GM21360 (cell line): ENCODE measurements around the gene REPS1.
A peak's percentile ranks its signal among the peaks of the same experiment; 100 is the strongest.
"Not testable (repeated sequence)": the region's sequence is repeated elsewhere in the genome, so short reads cannot be mapped to it uniquely, and the experiment has no call there.

Source experiments
- ATAC-seq: cut with Tn5 transposase; IDR thresholded peaks from one replicate; pipeline ENCODE4 v1.9.1; 2021; ENCODE audit warnings: mild to moderate bottlenecking, moderate library complexity; ENCODE audit not compliant: unreplicated experiment

REPS1 gene

GRCh38 chr6:138987643-138988468, at the start of gene REPS1:
Gene REPS1 (minus strand): TSS chr6:138988253. CDS start chr6:138987682, 571 bp downstream.
- ATAC-seq: peak; percentile 93

DNA sequence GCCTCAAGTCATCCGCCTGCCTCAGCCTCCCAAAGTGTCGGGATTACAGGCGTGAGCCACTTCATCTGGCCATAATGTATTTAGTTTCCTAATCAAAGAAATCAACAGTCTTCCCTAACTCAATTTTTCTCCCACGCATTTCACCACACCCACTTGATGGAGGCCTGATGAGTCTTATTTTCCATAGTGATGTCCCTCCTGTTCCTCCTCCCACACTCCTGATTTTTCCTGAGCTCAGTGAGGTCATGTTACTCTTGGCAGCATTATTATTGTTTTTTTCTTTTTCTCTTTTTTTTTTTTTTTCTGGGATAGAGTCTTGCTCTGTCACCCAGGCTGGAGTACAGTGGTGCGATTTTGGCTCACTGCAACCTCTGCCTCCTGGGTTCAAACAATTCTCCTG, 49.4 kb upstream of the REPS1 start:
- ATAC-seq: no peak

DNA sequence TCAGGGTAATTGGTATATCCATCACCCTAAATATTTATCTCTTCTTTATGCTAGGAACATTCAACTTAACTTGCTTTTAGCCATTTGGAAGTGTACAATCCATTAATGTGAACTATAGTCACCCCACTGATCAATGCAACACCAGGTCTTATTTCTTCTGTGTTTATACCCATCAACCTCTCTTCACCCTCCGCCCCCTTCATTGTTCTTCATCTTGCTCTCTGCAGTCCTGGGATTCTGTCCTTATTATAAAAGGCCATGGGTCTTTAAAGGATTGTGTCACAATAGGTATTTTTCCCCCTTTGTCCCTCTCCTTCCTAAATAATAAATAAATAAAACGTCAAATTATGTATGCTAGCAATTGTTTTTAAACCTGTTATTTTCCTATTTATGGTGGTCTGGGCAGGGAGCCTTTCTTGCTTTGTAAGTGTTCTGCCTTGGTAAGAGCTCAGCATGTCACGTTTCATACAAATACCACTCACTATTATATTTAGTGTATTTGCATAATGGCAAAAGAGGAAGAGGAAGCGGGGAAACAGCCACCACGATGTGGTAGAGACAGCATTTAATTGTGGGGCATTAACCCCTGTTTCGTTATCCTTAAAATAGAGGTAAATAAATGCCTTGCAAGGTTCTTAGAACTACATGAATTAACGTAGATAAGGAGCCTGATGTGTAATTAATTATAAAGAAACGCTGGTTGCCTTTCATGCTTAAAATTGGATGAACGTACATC, 42.3 kb upstream of the REPS1 start:
- peak; percentile 38 for ATAC-seq

GRCh38 chr6:139029470-139030227, 41.6 kb upstream of the REPS1 start:
- ATAC-seq: peak; percentile 27

GRCh38 chr6:139028658-139029469, 40.8 kb upstream of the REPS1 start, which contains the start of gene ABRACL:
Gene ABRACL (plus strand): TSS chr6:139028745. CDS start chr6:139034161, 5,416 bp downstream.
- ATAC-seq: peak; percentile 54

DNA sequence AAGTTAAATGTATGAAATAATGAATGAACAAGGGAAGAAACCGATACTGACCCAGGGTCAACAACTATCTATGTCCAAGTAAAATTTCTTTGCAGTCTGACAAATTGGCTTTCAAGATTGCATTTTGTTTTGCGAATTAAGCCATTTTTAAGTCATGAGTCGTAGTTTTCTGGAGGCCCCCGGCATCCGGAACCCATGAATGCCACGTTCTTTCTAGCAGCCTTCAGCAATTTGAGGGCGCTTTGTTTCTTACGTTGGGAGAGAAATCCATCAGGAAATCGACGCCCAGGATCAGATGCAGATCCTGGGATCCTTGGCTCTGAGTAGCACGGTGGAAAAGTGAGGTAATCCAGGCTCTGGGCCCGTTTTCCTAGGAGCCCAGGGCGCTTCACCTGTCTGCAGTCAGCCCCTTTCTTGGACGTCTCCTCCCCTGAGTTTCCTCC, 40.2 kb upstream of the REPS1 start:
- no peak for ATAC-seq

DNA sequence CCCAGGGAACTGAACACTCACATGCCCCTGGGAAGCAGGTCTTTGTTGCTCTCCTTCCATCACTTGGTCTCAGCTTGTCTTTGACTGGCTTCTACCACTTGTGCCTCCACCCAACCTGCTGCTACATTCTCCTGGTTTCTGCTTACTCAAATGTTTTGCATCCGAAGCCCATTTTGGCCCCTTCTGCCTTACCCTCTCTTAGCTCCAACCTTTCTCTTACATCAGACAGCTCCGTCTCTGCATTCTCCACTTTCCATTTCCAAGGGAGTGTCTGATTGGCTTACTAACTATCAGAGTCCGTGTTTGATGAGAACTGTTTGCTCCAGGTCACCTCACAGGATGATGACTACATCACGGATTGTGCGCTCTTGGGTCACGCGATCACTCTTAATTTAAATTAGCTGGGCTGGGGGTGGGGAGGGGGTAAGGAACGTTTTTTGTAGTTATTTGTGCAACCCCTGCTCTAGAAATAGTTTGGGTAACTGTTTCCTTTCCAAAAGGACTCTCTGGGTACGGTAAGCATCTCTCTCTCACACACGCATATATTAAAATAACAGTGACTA, 39.6 kb upstream of the REPS1 start:
- ATAC-seq: peak; percentile 30

GRCh38 chr6:139025416-139025815, 37.4 kb upstream of the REPS1 start:
- not testable (repeated sequence) for ATAC-seq

GRCh38 chr6:139020689-139021088, 32.6 kb upstream of the REPS1 start:
- no peak for ATAC-seq

- ATAC-seq: no peak
Measured at GRCh38 chr6:139019722-139020121, 31.7 kb upstream of the REPS1 start.

DNA sequence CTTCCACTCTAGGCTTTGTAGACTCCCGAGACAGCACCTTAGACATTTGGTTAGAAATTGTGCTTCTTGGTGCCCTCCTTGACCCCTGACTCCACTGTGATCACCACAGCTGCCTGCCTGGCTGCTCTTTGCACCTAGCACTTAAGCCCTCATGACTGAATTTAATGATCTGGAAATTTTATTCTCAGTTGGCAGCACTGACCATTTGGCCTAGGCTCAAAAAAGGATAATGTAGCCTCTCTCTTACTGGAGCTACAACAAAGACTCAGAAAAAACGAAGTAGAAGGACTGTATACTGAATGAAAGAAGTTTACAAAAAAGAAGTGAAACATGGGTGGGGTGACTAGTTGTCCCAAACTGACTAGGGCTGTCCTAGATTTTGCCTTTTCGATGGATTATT, 29.2 kb upstream of the REPS1 start:
- no peak for ATAC-seq

- ATAC-seq: peak; percentile 89
Measured at GRCh38 chr6:139016337-139017213, 28.5 kb upstream of the REPS1 start.

DNA sequence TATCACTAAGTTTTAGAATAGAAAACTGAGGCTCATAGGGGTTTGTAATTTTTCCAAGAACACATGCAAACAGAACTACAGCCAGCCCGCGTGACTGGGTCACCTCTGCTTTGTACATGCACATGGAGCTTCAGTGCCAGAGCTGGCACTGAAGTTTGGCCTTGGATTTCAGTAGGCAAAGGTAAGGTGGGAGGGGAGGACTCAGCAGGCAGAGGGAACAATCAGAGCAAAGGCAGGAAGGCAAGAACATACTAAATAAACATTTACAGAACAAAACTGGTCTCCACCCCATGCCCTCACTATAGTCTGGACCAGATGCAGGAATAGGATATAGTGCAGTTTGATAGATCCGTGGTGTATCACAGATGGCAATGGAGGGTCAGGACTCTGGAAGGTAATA, 26.9 kb upstream of the REPS1 start:
- ATAC-seq: no peak

- ATAC-seq: no peak
Measured at GRCh38 chr6:139013185-139013800, 25.2 kb upstream of the REPS1 start.

GRCh38 chr6:139011980-139012379, 23.9 kb upstream of the REPS1 start:
- ATAC-seq: no peak

- no peak for ATAC-seq
Measured at GRCh38 chr6:139010674-139011073, 22.6 kb upstream of the REPS1 start.

- ATAC-seq: no peak
Measured at GRCh38 chr6:139008117-139008516, 20.1 kb upstream of the REPS1 start.

GRCh38 chr6:139007428-139007827, 19.4 kb upstream of the REPS1 start:
- no peak for ATAC-seq

DNA sequence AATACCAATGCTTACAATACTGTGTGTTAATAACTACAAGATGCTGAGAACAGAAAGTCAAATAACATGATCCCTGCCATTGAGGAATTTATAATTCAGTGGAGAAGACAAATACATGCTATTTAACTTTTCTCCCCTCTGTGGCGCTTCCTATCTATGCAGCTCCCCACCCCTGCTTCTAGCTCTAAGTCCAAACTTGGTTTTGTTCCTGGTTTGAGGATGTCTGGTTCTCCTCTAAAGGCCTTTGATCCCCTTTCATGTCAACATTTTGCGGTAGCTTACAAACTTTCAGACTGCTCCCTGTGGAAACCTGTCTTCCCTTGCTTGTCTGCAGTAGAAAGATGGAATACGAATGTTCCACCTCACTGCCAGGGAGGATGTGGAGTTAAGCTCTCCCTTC, 18.4 kb upstream of the REPS1 start:
- ATAC-seq: no peak
